ENCODE data around the gene ACSL1.
"Not testable (repeated sequence)": the region's sequence is repeated elsewhere in the genome, so short reads cannot be mapped to it uniquely, and the experiment has no call there.

The ACSL1 gene

GRCh38 chr4:184825896-184826690, at the start of gene ACSL1:
Gene ACSL1 (minus strand): TSS chr4:184825968. CDS start chr4:184803514, 22,454 bp downstream.
- peak; percentile 44 to 82 for DNase-seq

- DNase-seq = no peak
These were observed 47.3 kb upstream of the ACSL1 start for GRCh38 chr4:184873054-184873453.

GRCh38 chr4:184870718-184871117, 45.0 kb upstream of the ACSL1 start:
- DNase-seq = no peak

GRCh38 chr4:184868623-184869022, 42.9 kb upstream of the ACSL1 start:
- no peak for DNase-seq

GRCh38 chr4:184863916-184864315, 38.1 kb upstream of the ACSL1 start:
- no peak for DNase-seq

- DNase-seq = no peak
These were observed 35.3 kb upstream of the ACSL1 start for GRCh38 chr4:184861047-184861446.

- peak in 1 of 2 donors; percentile 38 for DNase-seq
These were observed 34.4 kb upstream of the ACSL1 start for GRCh38 chr4:184860018-184860779.

- no peak for DNase-seq
These were observed 31.8 kb upstream of the ACSL1 start for GRCh38 chr4:184857441-184858121.

- peak in 1 of 2 donors; percentile 87 for DNase-seq
These were observed 30.5 kb upstream of the ACSL1 start for GRCh38 chr4:184856277-184856609.

GRCh38 chr4:184854673-184855072, 28.9 kb upstream of the ACSL1 start:
- peak in 1 of 2 donors; percentile 93 for DNase-seq

- DNase-seq = no peak
These were observed 27.7 kb upstream of the ACSL1 start for GRCh38 chr4:184853436-184853835.

- DNase-seq = no peak
These were observed 26.1 kb upstream of the ACSL1 start for GRCh38 chr4:184851886-184852285.

GRCh38 chr4:184851200-184851541, 25.4 kb upstream of the ACSL1 start:
- DNase-seq = peak; percentile 34 to 60

GRCh38 chr4:184850431-184851199, 24.8 kb upstream of the ACSL1 start:
- DNase-seq = no peak

GRCh38 chr4:184850018-184850417, 24.2 kb upstream of the ACSL1 start:
- DNase-seq = no peak

GRCh38 chr4:184849185-184849584, 23.4 kb upstream of the ACSL1 start:
- DNase-seq = no peak

- DNase-seq = peak in 1 of 2 donors; percentile 38
These were observed 22.7 kb upstream of the ACSL1 start for GRCh38 chr4:184848510-184848909.

GRCh38 chr4:184846531-184846930, 20.8 kb upstream of the ACSL1 start:
- no peak for DNase-seq

GRCh38 chr4:184845367-184846021, 19.7 kb upstream of the ACSL1 start:
- DNase-seq = no peak

GRCh38 chr4:184844742-184845141, 19.0 kb upstream of the ACSL1 start:
- no peak for DNase-seq

GRCh38 chr4:184843984-184844554, 18.3 kb upstream of the ACSL1 start:
- DNase-seq = no peak

GRCh38 chr4:184839075-184839399, 13.3 kb upstream of the ACSL1 start:
- not testable (repeated sequence) for DNase-seq

Data from bone marrow (tissue), 2 donors.